Activated T-cell treated with anti-CD3 and anti-CD28 coated beads, Interleukin-2, amount 50 U/mL, for 72 hours (primary cell): ENCODE measurements around the gene SYNE1. TPM values are rescaled to one million over a fixed set of nuclear protein-coding genes. Genes with fewer than 3 reads are reported as not detected.

Experiments
- ATAC-seq, 2 donors: fragments of 150-1000 bp; cut with Tn5 transposase; replicated peaks in 1 of 2; 2 replicates each; pipeline ENCODE4 v1.10.0; 2021; ENCODE audit warnings: moderate library complexity in 2 of 2, mild to moderate bottlenecking in 1 of 2
- DNase-seq, 2 donors: peaks; one replicate each; pipeline ENCODE4 v3.0.0; 2021 to 2022; ENCODE audit warnings: mixed read lengths in 1 of 2
- H3K27ac Mint-ChIP-seq: one replicate; pipeline ENCODE4 v1.8.0; 2022; ENCODE audit warnings: mild to moderate bottlenecking, moderate library complexity, mixed read lengths
- H3K27me3 Mint-ChIP-seq: one replicate; pipeline ENCODE4 v1.8.0; 2022; ENCODE audit warnings: low read depth, mixed read lengths
- H3K36me3 Mint-ChIP-seq, 2 donors: one replicate each; pipeline ENCODE4 v1.8.0; 2022; ENCODE audit warnings: mixed read lengths in 2 of 2, mild to moderate bottlenecking in 1 of 2; ENCODE audit not compliant: insufficient read depth in 2 of 2
- H3K4me1 Mint-ChIP-seq: one replicate; pipeline ENCODE4 v1.8.0; 2022; ENCODE audit warnings: low read depth, mixed read lengths
- H3K4me3 Mint-ChIP-seq, 2 donors: one replicate each; pipeline ENCODE4 v1.8.0; 2022; ENCODE audit warnings: mild to moderate bottlenecking in 2 of 2, mixed read lengths in 2 of 2, moderate library complexity in 2 of 2
- H3K9me3 Mint-ChIP-seq, 2 donors: one replicate each; pipeline ENCODE4 v1.8.0; 2022; ENCODE audit warnings: mixed read lengths in 2 of 2
- total RNA-seq, 2 donors: library from RNA; stranded (reverse); gene quantifications; one replicate each; pipeline ENCODE4 v1.2.3, GENCODE V29; 2022

The SYNE1 gene
- total RNA-seq, 2 donors from 2014 or later = 34.5 to 38.9 TPM

DNA sequence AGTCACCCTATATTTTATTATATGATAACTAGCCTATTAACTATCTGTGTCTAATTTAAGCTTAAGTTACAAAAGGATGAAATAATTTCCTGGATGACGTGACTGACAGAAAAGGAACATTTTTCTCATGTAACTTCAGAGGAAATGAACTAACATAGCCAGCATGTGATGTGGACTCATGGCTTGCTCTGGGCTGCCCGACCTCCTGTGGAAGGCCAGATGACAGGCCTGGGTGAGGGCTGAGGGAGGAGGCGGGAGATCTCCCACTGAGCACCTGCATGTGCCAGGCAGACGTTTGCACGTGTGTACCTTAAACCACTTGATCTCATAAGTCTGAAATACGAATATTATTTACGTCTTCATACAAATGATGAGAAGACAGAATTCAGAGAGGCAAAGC lies 321.1 kb downstream of the SYNE1 start:
- ATAC-seq (no peak), DNase-seq (no peak)
- Mint-ChIP-seq H3K4me1 (peaks cover 6% of the 10 kb centered on the region), H3K27ac (no peak overlapping the region), H3K4me3 (no peak overlapping the region), H3K27me3 (peaks cover 16% of the 10 kb centered on the region), H3K36me3 (no peaks in the 10 kb centered on the region), H3K9me3 (no peaks in the 10 kb centered on the region)

GRCh38 chr6:152314483-152314832 lies 322.7 kb downstream of the SYNE1 start:
- ATAC-seq (no peak), DNase-seq (no peak)
- H3K27ac Mint-ChIP-seq = no peak overlapping the region
- peaks cover 19% of the 10 kb centered on the region for H3K27me3 Mint-ChIP-seq
- no peak overlapping the region for H3K4me3 Mint-ChIP-seq
- H3K36me3 Mint-ChIP-seq = no peaks in the 10 kb centered on the region
- no peaks in the 10 kb centered on the region for H3K9me3 Mint-ChIP-seq
- H3K4me1 Mint-ChIP-seq = peaks cover 16% of the 10 kb centered on the region

DNA sequence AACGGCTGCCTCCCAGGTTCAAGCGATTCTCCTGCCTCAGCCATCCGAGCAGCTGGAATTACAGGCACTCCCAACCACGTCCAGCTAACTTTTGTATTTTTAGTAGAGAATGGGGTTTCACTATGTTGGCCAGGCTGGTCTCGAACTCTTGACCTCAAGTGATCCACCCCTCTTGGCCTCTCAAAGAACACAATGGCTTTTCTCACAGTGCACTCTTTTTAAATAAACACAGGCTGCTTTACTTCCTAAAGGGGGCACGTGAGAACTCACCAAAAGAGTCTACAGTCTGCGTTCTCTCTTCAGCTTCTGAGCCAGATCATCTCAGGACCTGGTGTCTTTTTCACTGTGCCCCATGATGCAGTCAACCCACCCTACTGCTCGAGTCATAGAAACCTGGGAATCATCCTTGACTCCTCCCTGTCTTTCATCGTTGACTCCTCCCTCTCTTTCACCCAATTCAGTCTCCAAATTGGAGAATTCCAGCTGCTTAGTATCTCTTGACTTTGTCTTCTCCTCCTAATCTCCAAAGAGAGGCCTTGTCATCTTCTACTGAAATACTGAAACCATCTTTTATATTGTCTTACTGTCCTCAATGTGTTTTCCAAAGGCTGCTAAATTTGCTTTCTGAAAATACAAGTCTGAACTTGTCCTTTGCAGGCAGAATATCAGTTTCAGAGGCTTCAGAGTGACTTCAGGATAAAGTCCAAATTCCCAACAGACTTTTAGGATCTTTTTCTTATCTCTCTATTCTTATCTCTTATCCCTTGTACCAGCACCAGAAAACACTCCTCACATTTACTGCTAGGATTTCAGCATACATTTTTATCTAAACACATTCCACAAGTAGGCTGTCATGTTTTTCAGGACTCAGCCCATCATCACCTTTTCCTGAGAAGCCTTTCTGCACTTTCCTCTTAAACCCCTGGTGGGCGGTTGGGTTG lies 323.4 kb downstream of the SYNE1 start:
- Mint-ChIP-seq H3K27me3 (peaks cover 12% of the 10 kb centered on the region), H3K4me1 (peaks cover 22% of the 10 kb centered on the region), H3K4me3 (no peak overlapping the region), H3K36me3 (no peaks in the 10 kb centered on the region), H3K9me3 (no peaks in the 10 kb centered on the region), H3K27ac (no peak overlapping the region)
- ATAC-seq = no peak
- DNase-seq = no peak

- H3K9me3 Mint-ChIP-seq = no peaks in the 10 kb centered on the region
- DNase-seq (no peak), ATAC-seq (no peak)
- peaks cover 10% of the 10 kb centered on the region for H3K27me3 Mint-ChIP-seq
- H3K4me1 Mint-ChIP-seq = peaks cover 31% of the 10 kb centered on the region
- H3K4me3 Mint-ChIP-seq = no peak overlapping the region
- no peaks in the 10 kb centered on the region for H3K36me3 Mint-ChIP-seq
- H3K27ac Mint-ChIP-seq = no peak overlapping the region
Observed at GRCh38 chr6:152312434-152312833, 324.7 kb downstream of the SYNE1 start.

DNA sequence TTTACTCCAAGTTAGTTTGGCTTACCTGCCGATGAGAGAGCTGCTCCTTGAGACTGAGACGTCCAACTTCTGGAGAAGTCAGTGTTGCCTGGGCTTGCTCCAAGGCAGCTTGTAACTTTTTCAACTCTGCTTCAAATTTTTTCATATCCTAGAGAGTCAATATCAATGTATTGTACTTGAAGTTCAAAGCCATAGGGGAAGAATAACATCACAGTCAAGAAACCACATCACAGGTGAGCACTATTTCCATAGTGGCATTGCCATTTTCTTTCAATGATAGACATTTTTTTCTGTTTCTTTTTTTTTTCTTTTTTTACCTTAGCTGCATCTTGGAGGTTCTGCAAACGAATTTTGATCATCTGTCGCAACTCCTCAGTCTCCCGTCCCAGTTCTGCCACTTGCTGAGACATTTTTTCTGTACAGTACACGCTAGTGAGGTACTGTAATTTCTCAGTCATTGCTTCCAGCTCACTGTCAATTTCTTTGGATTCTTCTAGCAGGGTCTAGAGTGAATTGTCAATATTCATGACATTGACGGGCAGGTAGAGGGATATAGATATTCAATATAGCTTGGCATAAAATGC lies 326.7 kb downstream of the SYNE1 start:
- no peak for DNase-seq
- Mint-ChIP-seq H3K27me3 (peaks cover 10% of the 10 kb centered on the region), H3K36me3 (no peaks in the 10 kb centered on the region), H3K4me1 (peaks cover 31% of the 10 kb centered on the region), H3K27ac (no peak overlapping the region), H3K9me3 (no peaks in the 10 kb centered on the region), H3K4me3 (peak overlapping the region; percentile 14 to 52)
- ATAC-seq = no peak

GRCh38 chr6:152309648-152310047 lies 327.5 kb downstream of the SYNE1 start:
- ATAC-seq = peak; percentile 100
- Mint-ChIP-seq H3K36me3 (no peaks in the 10 kb centered on the region), H3K27me3 (peaks cover 10% of the 10 kb centered on the region), H3K27ac (no peak overlapping the region), H3K4me1 (peaks cover 31% of the 10 kb centered on the region), H3K4me3 (peak overlapping the region; percentile 22 to 31), H3K9me3 (no peaks in the 10 kb centered on the region)
- DNase-seq = peak; percentile 75 to 82

DNA sequence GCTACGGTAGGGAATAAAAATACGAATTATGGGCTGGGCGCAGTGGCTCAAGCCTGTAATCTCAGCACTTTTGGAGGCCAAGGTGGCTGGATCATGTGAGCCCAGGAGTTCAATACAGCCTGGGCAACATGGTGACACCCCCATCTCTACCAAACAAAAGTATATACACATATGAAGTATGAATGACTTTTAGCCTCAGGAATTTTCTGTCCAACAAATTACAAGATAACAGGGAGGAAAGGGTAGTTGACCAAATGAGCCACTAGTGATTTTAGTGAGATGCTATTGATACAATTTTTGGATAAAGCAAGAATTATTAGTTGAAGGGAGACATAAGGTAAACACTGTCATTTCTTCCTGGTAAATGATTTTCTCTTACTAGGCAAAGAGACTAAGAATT lies 328.2 kb downstream of the SYNE1 start:
- peaks cover 10% of the 10 kb centered on the region for H3K27me3 Mint-ChIP-seq
- no peak overlapping the region for H3K4me3 Mint-ChIP-seq
- H3K27ac Mint-ChIP-seq = no peak overlapping the region

DNA sequence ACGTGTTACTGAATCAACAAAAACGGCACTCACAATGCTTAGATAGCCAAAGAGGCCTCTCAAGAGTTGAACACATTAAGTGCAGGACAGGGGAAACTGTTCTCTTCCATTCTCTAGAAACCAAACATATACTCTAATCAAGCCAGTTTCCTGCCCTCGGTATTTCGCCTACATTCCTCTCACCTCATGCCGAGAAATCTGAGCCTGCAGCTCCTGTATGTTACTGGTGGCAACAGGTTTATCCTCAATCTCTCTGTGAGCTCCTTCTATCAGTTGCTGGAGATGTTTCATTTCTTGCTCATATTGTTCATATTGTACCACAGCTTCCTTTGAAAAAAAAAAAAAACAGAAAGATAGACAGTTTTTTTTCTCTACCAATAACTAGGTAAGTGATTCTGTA lies 328.9 kb downstream of the SYNE1 start:
- H3K36me3 Mint-ChIP-seq = no peaks in the 10 kb centered on the region
- ATAC-seq (no peak), DNase-seq (no peak)
- no peak overlapping the region for H3K27ac Mint-ChIP-seq
- H3K9me3 Mint-ChIP-seq = no peaks in the 10 kb centered on the region
- peaks cover 10% of the 10 kb centered on the region for H3K27me3 Mint-ChIP-seq
- H3K4me3 Mint-ChIP-seq = no peak overlapping the region
- H3K4me1 Mint-ChIP-seq = peaks cover 25% of the 10 kb centered on the region

More for the DNA sequence above, 328.2 kb downstream of the SYNE1 start:
- DNase-seq = no peak
- Mint-ChIP-seq H3K4me1 (peaks cover 30% of the 10 kb centered on the region), H3K36me3 (no peaks in the 10 kb centered on the region), H3K9me3 (no peaks in the 10 kb centered on the region)
- no peak for ATAC-seq

DNA sequence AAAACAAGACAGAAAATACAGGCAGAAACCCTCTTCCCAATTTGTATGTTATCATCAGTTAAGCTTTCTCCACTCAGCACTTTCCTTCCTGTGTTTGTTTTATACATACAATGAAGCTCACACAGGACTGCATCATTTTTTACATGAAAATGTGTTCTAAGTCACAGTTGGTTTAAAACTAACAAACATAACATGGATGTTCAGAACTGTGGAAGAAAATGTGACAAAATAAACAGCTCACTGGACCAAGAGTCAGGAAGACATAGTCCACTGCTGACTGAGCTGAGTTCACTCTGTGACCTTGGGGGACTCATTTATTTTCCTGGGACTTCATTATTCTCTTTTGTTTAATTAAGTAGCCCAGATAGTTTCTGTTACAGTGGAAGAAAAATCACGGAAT lies 331.5 kb downstream of the SYNE1 start:
- Mint-ChIP-seq H3K36me3 (no peaks in the 10 kb centered on the region), H3K9me3 (no peaks in the 10 kb centered on the region), H3K27ac (no peak overlapping the region), H3K4me1 (peaks cover 27% of the 10 kb centered on the region), H3K27me3 (peaks cover under 1% of the 10 kb centered on the region), H3K4me3 (no peak overlapping the region)
- ATAC-seq (no peak), DNase-seq (no peak)

GRCh38 chr6:152301765-152302568 lies 335.2 kb downstream of the SYNE1 start:
- no peaks in the 10 kb centered on the region for H3K27me3 Mint-ChIP-seq
- peak overlapping the region; percentile 96 for H3K27ac Mint-ChIP-seq
- H3K4me1 Mint-ChIP-seq = peaks cover 34% of the 10 kb centered on the region
- peak; percentile 96 to 97 for ATAC-seq
- H3K9me3 Mint-ChIP-seq = no peaks in the 10 kb centered on the region
- H3K4me3 Mint-ChIP-seq = peak overlapping the region; percentile 94 to 99
- DNase-seq = peak; percentile 92 to 93
- H3K36me3 Mint-ChIP-seq = no peaks in the 10 kb centered on the region

DNA sequence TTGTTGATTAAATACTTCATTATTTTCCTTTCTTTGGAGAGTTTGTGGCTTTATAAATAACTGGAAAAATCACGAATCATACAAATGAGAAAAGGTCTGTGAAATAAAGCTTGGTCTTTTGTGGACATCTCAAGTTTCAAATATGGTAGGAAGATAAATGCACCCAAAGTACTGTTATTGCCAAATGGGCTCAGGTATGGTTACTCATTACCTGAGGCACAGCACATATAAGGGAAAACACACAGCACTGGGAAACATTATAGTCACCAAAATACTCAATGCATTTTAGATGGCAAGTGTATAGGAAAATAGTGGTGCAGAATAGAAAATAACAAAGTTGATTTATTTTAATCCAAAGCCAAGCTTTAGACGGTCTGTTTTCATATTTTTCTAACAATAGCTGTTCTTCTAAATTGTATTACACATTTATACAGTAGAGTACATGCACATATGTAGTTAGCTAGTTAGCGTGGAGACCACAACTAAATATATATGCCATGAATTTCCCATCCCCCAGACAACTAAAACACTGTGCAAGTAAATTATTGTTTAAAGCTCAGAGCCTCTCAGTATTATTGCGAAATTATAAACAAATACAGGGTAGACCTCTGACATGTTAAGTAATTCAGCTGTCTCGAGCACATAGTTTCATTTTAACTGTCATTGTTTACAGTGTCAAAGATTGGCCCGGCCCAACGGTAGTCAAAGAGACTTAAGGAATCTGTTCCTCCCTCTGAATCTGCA lies 336.0 kb downstream of the SYNE1 start:
- Mint-ChIP-seq H3K4me3 (peak overlapping the region; percentile 94 to 99), H3K27me3 (no peaks in the 10 kb centered on the region), H3K9me3 (no peaks in the 10 kb centered on the region), H3K4me1 (peaks cover 36% of the 10 kb centered on the region), H3K27ac (peak overlapping the region; percentile 96), H3K36me3 (no peaks in the 10 kb centered on the region)
- ATAC-seq (peak; percentile 38 to 47), DNase-seq (no peak)

GRCh38 chr6:152300517-152300916 lies 336.6 kb downstream of the SYNE1 start:
- Mint-ChIP-seq H3K36me3 (no peaks in the 10 kb centered on the region), H3K27me3 (no peaks in the 10 kb centered on the region), H3K27ac (peak overlapping the region; percentile 96), H3K4me1 (peaks cover 42% of the 10 kb centered on the region), H3K9me3 (no peaks in the 10 kb centered on the region), H3K4me3 (peak overlapping the region; percentile 94 to 99)
- no peak for ATAC-seq
- DNase-seq = no peak
